Measurements from ENCODE around the gene CANT1.

- TF ChIP-seq POLR2A (IDR thresholded peaks at IDR 0.05), result no peak
- no peak for TF ChIP-seq CTCF (IDR thresholded peaks at IDR 0.05)
Observed at GRCh38 chr17:79052131-79052530, 42.6 kb upstream of the CANT1 start.
